PC-9 (cell line): ENCODE data around the gene RTP2. TPM values are rescaled to one million over a fixed set of nuclear protein-coding genes. Genes with fewer than 3 reads are reported as not detected.

Source experiments
- Bru-seq: library from RNA; stranded (reverse); fragments of 400-500 nt; gene quantifications from one replicate; lab custom pipeline; 2021; lab: Mats Ljungman, UMichigan
- BruChase-seq, 2 experiments: library from RNA; stranded (reverse); fragments of 400-500 nt; gene quantifications; one replicate each; lab custom pipeline; 2021; lab: Mats Ljungman, UMichigan
- BruUV-seq: library from RNA; stranded (reverse); fragments of 400-500 nt; replicated peaks from 2 replicates; lab custom pipeline; 2021; lab: Mats Ljungman, UMichigan
- CTCF ChIA-PET: fragments of 300-600 bp; sonication (Branson Sonifier 250); formaldehyde crosslinking; loops from one replicate; lab custom pipeline; 2022; ENCODE audit warnings: antibody characterized with exemption; lab: Charles Lee
- POLR2A ChIA-PET: fragments of 300-600 bp; sonication (Branson Sonifier 250); formaldehyde crosslinking; loops from one replicate; lab custom pipeline; 2022; ENCODE audit warnings: antibody characterized with exemption; ENCODE audit not compliant: unreplicated experiment; lab: Charles Lee
- DNase-seq, 2 experiments: peaks; one replicate each; pipeline versions ENCODE4 v3.0.0 to v3.0.0-alpha.2; 2015 to 2022; ENCODE audit warnings: mixed read lengths in 1 of 2
- H2AFZ ChIP-seq: fragments of 200-600 bp; sonication (generic); 2 replicates; pipeline ENCODE4 v1.8.1; 2017; ENCODE audit warnings: antibody characterized with exemption
- H3F3A ChIP-seq: fragments of 200-600 bp; sonication (generic); 2 replicates; pipeline ENCODE4 v1.8.1; 2017; ENCODE audit warnings: antibody characterized with exemption, mild to moderate bottlenecking, low read depth; ENCODE audit not compliant: insufficient read depth
- H3K27ac ChIP-seq: fragments of 200-600 bp; sonication (generic); 2 replicates; pipeline ENCODE4 v1.6.1; 2016; ENCODE audit warnings: mixed run types
- H3K27me3 ChIP-seq: fragments of 200-600 bp; sonication (generic); 2 replicates; pipeline ENCODE4 v1.6.1; 2016; ENCODE audit warnings: low read depth, mixed run types; ENCODE audit not compliant: insufficient read depth
- H3K36me3 ChIP-seq: fragments of 200-600 bp; sonication (generic); 2 replicates; pipeline ENCODE4 v1.6.1; 2016; ENCODE audit warnings: low read depth, mixed run types
- H3K4me1 ChIP-seq: fragments of 200-600 bp; sonication (generic); replicated peaks from 2 replicates; pipeline ENCODE4 v1.6.1; 2016; ENCODE audit warnings: mixed run types; ENCODE audit not compliant: insufficient read depth
- H3K4me2 ChIP-seq: fragments of 200-600 bp; sonication (generic); 2 replicates; pipeline ENCODE4 v1.6.1; 2017; ENCODE audit warnings: mixed run types
- H3K4me3 ChIP-seq: fragments of 200-600 bp; sonication (generic); 2 replicates; pipeline ENCODE4 v1.6.1; 2016; ENCODE audit warnings: mixed run types
- H3K79me2 ChIP-seq: fragments of 200-600 bp; sonication (generic); 2 replicates; pipeline ENCODE4 v1.6.1; 2017; ENCODE audit warnings: low read depth, mixed run types
- H3K9me2 ChIP-seq: fragments of 200-600 bp; sonication (generic); 2 replicates; pipeline ENCODE4 v1.8.1; 2017; ENCODE audit warnings: mild to moderate bottlenecking; ENCODE audit not compliant: insufficient read depth
- H3K9me3 ChIP-seq: fragments of 200-600 bp; sonication (generic); 2 replicates; pipeline ENCODE4 v1.8.1; 2016; ENCODE audit warnings: low read depth; ENCODE audit not compliant: insufficient read depth
- H4K20me1 ChIP-seq: fragments of 200-600 bp; sonication (generic); 2 replicates; pipeline ENCODE4 v1.8.1; 2017; ENCODE audit not compliant: insufficient read depth
- CTCF ChIP-seq: fragments of 200-600 bp; sonication (generic); conservative IDR thresholded peaks from 2 replicates; pipeline ENCODE4 v1.6.1; 2017; ENCODE audit warnings: mixed run types, antibody characterized with exemption, mild to moderate bottlenecking, moderate library complexity
- EZH2 ChIP-seq: fragments of 200-600 bp; sonication (generic); IDR thresholded peaks from 2 replicates; pipeline ENCODE4 v1.8.0; 2017; ENCODE audit warnings: antibody characterized with exemption, low read depth
- intact Hi-C: fragments of 100-400 bp; cut with micrococcal nuclease; formaldehyde crosslinking; loops from one replicate; pipeline ENCODE4 v1.10.0; 2022; ENCODE audit not compliant: unreplicated experiment
- long read RNA-seq: library from polyadenylated mRNA; stranded (forward); transcript quantifications from one replicate; pipeline ENCODE4 v2.0.0, GENCODE V29; 2022
- total RNA-seq: library from RNA; stranded (reverse); gene quantifications from 2 replicates; pipeline ENCODE4 v1.2.3, GENCODE V29; 2021

RTP2 gene
- not detected in 2 replicates for total RNA-seq
- not detected for Bru-seq, nascent RNA
- BruChase-seq, experiment 1, labeled RNA remaining after a 2-hour chase, result not detected
- not detected for BruChase-seq, experiment 2, labeled RNA remaining after a 6-hour chase
- long read RNA-seq, result 0 reads

GRCh38 chr3:187702507-187703033, at the start of gene RTP2:
Gene RTP2 (minus strand): TSS chr3:187702557. CDS start chr3:187702128, 429 bp downstream.
- intact Hi-C loops, result no loop called here
- POLR2A ChIA-PET, result interaction anchor here (0.7 kb wide), 1 partner anchor 84 kb away, joined by 5 read pairs; no protein-coding TSS in a partner anchor
- BruUV-seq, result no TSS peak

GRCh38 chr3:187750513-187751123, 48.3 kb upstream of the RTP2 start:
- Histone ChIP-seq H3K79me2 (peaks cover 19% of the 10 kb centered on the region), H3K27ac (peak overlapping the region; percentile 83), H3K27me3 (no peaks in the 10 kb centered on the region), H3K4me3 (peak overlapping the region; percentile 50), H3F3A (peaks cover 32% of the 10 kb centered on the region), H3K4me2 (peak overlapping the region; percentile 99), H3K9me3 (peaks cover 3% of the 10 kb centered on the region; the same call in 1 of the 2 replicates), H3K9me2 (no peaks in the 10 kb centered on the region; the same call in 1 of the 2 replicates), H4K20me1 (no peaks in the 10 kb centered on the region), H3K36me3 (no peaks in the 10 kb centered on the region), H3K4me1 (peaks cover 57% of the 10 kb centered on the region), H2AFZ (peak overlapping the region; percentile 78)
- TF ChIP-seq EZH2 (no peak), CTCF (no peak)
- POLR2A ChIA-PET, result interaction anchor here (0.6 to 1.3 kb wide), 9 partner anchors 193 to 1198 kb away, joined by 3 to 17 read pairs (median 5); no protein-coding TSS in a partner anchor
- intact Hi-C loops, result loop anchor here (1.0 to 2.0 kb wide), 11 partner anchors 27 to 414 kb away; no protein-coding TSS in a partner anchor
- no TSS peak for BruUV-seq
- no peak for DNase-seq
- CTCF ChIA-PET, result interaction anchor here (0.6 to 2.9 kb wide), 7 partner anchors 10 to 940 kb away, joined by 3 to 7 read pairs (median 4); no protein-coding TSS in a partner anchor

More at GRCh38 chr3:187702507-187703033, at the start of gene RTP2:
- no peak for TF ChIP-seq EZH2
- TF ChIP-seq CTCF, result no peak
- Histone ChIP-seq H3K79me2 (no peaks in the 10 kb centered on the region), H3K36me3 (no peaks in the 10 kb centered on the region), H3K27me3 (peaks cover 26% of the 10 kb centered on the region), H3F3A (no peaks in the 10 kb centered on the region), H3K9me2 (no peaks in the 10 kb centered on the region), H3K4me3 (no peak within 1 kb of the TSS), H2AFZ (no peak within 1 kb of the TSS), H3K9me3 (no peaks in the 10 kb centered on the region), H3K27ac (no peak within 1 kb of the TSS), H3K4me2 (no peak within 1 kb of the TSS), H4K20me1 (no peaks in the 10 kb centered on the region), H3K4me1 (no peaks in the 10 kb centered on the region)
- CTCF ChIA-PET, result interaction anchor here (0.5 kb wide), 1 partner anchor 23 kb away, joined by 4 read pairs; no protein-coding TSS in a partner anchor
- DNase-seq, result no peak

- Histone ChIP-seq H2AFZ (peak overlapping the region; percentile 78), H3K9me2 (no peaks in the 10 kb centered on the region; the same call in 1 of the 2 replicates), H4K20me1 (no peaks in the 10 kb centered on the region), H3K4me2 (peak overlapping the region; percentile 99), H3K27me3 (no peaks in the 10 kb centered on the region), H3K27ac (peak overlapping the region; percentile 83), H3K36me3 (no peaks in the 10 kb centered on the region), H3K4me3 (peak overlapping the region; percentile 50), H3F3A (peaks cover 32% of the 10 kb centered on the region), H3K79me2 (peaks cover 20% of the 10 kb centered on the region), H3K4me1 (peaks cover 57% of the 10 kb centered on the region), H3K9me3 (peaks cover 3% of the 10 kb centered on the region; the same call in 1 of the 2 replicates)
- ChIA-PET POLR2A (interaction anchor here (0.6 to 1.3 kb wide), 9 partner anchors 14 to 1199 kb away, joined by 3 to 17 read pairs (median 5); no protein-coding TSS in a partner anchor), CTCF (interaction anchor here (0.6 to 2.9 kb wide), 6 partner anchors 9 to 941 kb away, joined by 3 to 7 read pairs (median 4); no protein-coding TSS in a partner anchor)
- intact Hi-C loops, result loop anchor here (1.0 to 2.0 kb wide), 11 partner anchors 27 to 414 kb away; no protein-coding TSS in a partner anchor
- peak; percentile 93 to 100 for DNase-seq
- TF ChIP-seq CTCF (no peak), EZH2 (no peak)
- BruUV-seq, result no TSS peak
Measured at GRCh38 chr3:187750006-187750512, 47.7 kb upstream of the RTP2 start.
